Testis (tissue), 2 donors: ENCODE measurements around the gene CLASRP.

Source experiments
- POLR2A ChIP-seq: fragments of 450-650 bp; IDR thresholded peaks from one replicate; pipeline ENCODE4 v1.6.1; 2017; ENCODE audit warnings: antibody characterized with exemption, mild to moderate bottlenecking, moderate library complexity
- TF ChIP-seq, protein P1 (sequence below), 3 experiments: fragments of 450-650 bp in 2 of 3; fragments of 200-600 bp in 1 of 3; sonication (generic) in 1 of 3; IDR thresholded peaks; one replicate each; pipeline ENCODE4 v1.5.1; 2016 to 2019; ENCODE audit warnings: antibody characterized with exemption in 3 of 3, mild to moderate bottlenecking in 2 of 3, moderate library complexity in 1 of 3

- TF ChIP-seq, protein P1, sequence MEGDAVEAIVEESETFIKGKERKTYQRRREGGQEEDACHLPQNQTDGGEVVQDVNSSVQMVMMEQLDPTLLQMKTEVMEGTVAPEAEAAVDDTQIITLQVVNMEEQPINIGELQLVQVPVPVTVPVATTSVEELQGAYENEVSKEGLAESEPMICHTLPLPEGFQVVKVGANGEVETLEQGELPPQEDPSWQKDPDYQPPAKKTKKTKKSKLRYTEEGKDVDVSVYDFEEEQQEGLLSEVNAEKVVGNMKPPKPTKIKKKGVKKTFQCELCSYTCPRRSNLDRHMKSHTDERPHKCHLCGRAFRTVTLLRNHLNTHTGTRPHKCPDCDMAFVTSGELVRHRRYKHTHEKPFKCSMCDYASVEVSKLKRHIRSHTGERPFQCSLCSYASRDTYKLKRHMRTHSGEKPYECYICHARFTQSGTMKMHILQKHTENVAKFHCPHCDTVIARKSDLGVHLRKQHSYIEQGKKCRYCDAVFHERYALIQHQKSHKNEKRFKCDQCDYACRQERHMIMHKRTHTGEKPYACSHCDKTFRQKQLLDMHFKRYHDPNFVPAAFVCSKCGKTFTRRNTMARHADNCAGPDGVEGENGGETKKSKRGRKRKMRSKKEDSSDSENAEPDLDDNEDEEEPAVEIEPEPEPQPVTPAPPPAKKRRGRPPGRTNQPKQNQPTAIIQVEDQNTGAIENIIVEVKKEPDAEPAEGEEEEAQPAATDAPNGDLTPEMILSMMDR (IDR thresholded peaks at IDR 0.05): peak; percentile 81 to 92 (median 83)
- no peak for TF ChIP-seq POLR2A
Observed at GRCh38 chr19:45059258-45059965, 20.6 kb downstream of the CLASRP start.
